Progenitor cell of endocrine pancreas (in vitro differentiated cells): ENCODE data around the gene INO80E. TPM values are rescaled to one million over a fixed set of nuclear protein-coding genes. Genes with fewer than 3 reads are reported as not detected.

Source experiments
- DNase-seq: peaks from one replicate; pipeline ENCODE4 v3.0.0; 2021; ENCODE audit warnings: low spot score; ENCODE audit not compliant: unreplicated experiment
- H3K27ac Mint-ChIP-seq: 2 replicates; pipeline ENCODE4 v1.8.0; 2021; ENCODE audit warnings: mild to moderate bottlenecking, moderate library complexity, mixed read lengths
- H3K27me3 Mint-ChIP-seq: 2 replicates; pipeline ENCODE4 v1.8.0; 2021; ENCODE audit warnings: mixed read lengths
- H3K36me3 Mint-ChIP-seq: 2 replicates; pipeline ENCODE4 v1.8.0; 2022; ENCODE audit warnings: mixed read lengths; ENCODE audit not compliant: insufficient read depth
- H3K4me1 Mint-ChIP-seq: 2 replicates; pipeline ENCODE4 v1.8.0; 2021; ENCODE audit warnings: low read depth, mixed read lengths
- H3K4me3 Mint-ChIP-seq: 2 replicates; pipeline ENCODE4 v1.8.0; 2021; ENCODE audit warnings: low read depth, mild to moderate bottlenecking, moderate library complexity, mixed read lengths
- H3K9me3 Mint-ChIP-seq: 2 replicates; pipeline ENCODE4 v1.8.0; 2021; ENCODE audit warnings: low read depth, mixed read lengths
- total RNA-seq: library from RNA; stranded (reverse); gene quantifications from 2 replicates; pipeline ENCODE4 v1.2.1, GENCODE V29; 2021
- TF ChIP-seq, protein P1 (sequence below): fragments of 200-600 bp; sonication (generic); IDR thresholded peaks from one replicate; pipeline ENCODE4 v1.5.0; 2021; ENCODE audit warnings: antibody characterized with exemption, mild to moderate bottlenecking; ENCODE audit not compliant: unreplicated experiment

INO80E gene
- total RNA-seq, 1 donor from 2014 or later: 74.2 TPM

GRCh38 chr16:30049871-30050270, 53.8 kb downstream of the INO80E start:
- Mint-ChIP-seq H3K27me3 (peaks cover 7% of the 10 kb centered on the region), H3K36me3 (no peaks in the 10 kb centered on the region), H3K4me1 (peaks cover 6% of the 10 kb centered on the region), H3K4me3 (no peak overlapping the region), H3K27ac (no peak overlapping the region), H3K9me3 (no peaks in the 10 kb centered on the region)
- DNase-seq: no peak
- TF ChIP-seq, protein P1, sequence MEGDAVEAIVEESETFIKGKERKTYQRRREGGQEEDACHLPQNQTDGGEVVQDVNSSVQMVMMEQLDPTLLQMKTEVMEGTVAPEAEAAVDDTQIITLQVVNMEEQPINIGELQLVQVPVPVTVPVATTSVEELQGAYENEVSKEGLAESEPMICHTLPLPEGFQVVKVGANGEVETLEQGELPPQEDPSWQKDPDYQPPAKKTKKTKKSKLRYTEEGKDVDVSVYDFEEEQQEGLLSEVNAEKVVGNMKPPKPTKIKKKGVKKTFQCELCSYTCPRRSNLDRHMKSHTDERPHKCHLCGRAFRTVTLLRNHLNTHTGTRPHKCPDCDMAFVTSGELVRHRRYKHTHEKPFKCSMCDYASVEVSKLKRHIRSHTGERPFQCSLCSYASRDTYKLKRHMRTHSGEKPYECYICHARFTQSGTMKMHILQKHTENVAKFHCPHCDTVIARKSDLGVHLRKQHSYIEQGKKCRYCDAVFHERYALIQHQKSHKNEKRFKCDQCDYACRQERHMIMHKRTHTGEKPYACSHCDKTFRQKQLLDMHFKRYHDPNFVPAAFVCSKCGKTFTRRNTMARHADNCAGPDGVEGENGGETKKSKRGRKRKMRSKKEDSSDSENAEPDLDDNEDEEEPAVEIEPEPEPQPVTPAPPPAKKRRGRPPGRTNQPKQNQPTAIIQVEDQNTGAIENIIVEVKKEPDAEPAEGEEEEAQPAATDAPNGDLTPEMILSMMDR: no peak

DNA sequence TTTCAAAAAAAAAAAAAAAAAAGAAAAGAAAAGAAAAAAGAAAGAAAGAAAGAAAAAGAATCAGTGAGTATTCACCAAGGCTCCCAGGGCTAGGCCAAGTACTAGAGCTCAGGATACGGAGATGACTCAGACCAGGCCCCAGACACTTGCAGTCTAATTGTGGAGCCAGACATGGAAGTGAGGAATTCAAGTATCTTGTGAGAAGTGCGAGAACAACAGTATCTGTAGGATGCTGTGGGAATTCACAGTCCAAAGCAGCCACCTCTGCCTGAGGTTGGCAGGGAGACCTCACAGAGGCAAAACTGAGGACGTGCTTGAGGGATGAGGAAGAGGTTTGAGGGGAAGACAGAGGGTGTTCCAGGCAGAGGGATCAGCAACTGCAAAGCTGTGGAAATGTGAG, 55.5 kb downstream of the INO80E start:
- Mint-ChIP-seq H3K27ac (no peak overlapping the region), H3K4me3 (peak overlapping the region; percentile 57), H3K9me3 (no peaks in the 10 kb centered on the region), H3K4me1 (peaks cover 6% of the 10 kb centered on the region), H3K36me3 (no peaks in the 10 kb centered on the region), H3K27me3 (no peaks in the 10 kb centered on the region)
- TF ChIP-seq, protein P1: no peak
- no peak for DNase-seq

DNA sequence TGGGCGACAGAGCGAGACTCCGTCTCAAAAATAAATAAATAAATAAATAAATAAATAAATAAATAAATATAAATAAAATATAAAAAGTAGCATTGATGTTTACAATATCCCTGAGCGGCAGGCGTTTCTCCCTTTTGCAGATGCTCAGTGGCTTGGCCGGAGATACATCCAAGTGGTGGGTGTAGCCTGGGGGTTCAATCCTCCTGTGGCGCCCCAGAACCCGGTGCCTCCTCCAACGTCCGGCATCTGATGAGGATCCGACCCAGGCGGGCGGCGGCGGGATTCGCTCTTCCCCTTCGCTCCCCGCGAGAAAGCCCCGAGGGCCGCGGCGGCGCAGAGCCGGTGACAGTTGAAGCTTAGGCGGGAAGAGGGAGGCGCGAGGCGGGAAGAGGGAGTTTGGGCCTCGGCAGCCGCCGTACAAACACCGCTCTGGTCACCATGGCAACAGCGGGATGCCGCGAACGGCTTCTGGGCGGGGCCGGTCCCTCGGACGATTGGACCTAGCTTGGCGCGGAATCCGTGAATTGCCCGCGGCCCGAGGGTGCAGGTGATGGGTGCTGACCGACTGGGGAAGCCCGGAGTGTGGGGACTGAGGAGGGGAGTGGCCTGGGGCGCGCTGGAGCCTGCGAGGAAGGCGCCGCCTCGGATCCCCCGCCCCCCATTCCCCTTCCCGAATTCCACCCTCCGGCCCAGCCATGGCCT, 56.8 kb downstream of the INO80E start:
- peak; percentile 82 for DNase-seq
- Mint-ChIP-seq H3K36me3 (no peaks in the 10 kb centered on the region), H3K27me3 (no peaks in the 10 kb centered on the region), H3K9me3 (no peaks in the 10 kb centered on the region), H3K4me1 (peaks cover 6% of the 10 kb centered on the region), H3K27ac (no peak overlapping the region), H3K4me3 (peak overlapping the region; percentile 85)
- TF ChIP-seq, protein P1: no peak

GRCh38 chr16:30053376-30054015, 57.5 kb downstream of the INO80E start:
- H3K4me1 Mint-ChIP-seq: peaks cover 6% of the 10 kb centered on the region
- no peaks in the 10 kb centered on the region for H3K9me3 Mint-ChIP-seq
- H3K36me3 Mint-ChIP-seq: no peaks in the 10 kb centered on the region
- H3K27me3 Mint-ChIP-seq: no peaks in the 10 kb centered on the region
- DNase-seq: no peak
- H3K4me3 Mint-ChIP-seq: peak overlapping the region; percentile 85
- TF ChIP-seq, protein P1: no peak
- peak overlapping the region; percentile 67 for H3K27ac Mint-ChIP-seq

- no peak for DNase-seq
- Mint-ChIP-seq H3K9me3 (no peaks in the 10 kb centered on the region), H3K4me1 (peaks cover 6% of the 10 kb centered on the region), H3K4me3 (peak overlapping the region; percentile 64), H3K36me3 (peaks cover 2% of the 10 kb centered on the region), H3K27me3 (no peaks in the 10 kb centered on the region), H3K27ac (no peak overlapping the region)
- TF ChIP-seq, protein P1: no peak
Measured at GRCh38 chr16:30054451-30054850, 58.4 kb downstream of the INO80E start.
